ENCODE measurements around the gene DUSP5.
A peak's percentile ranks its signal among the peaks of the same experiment; 100 is the strongest.
"Not testable (repeated sequence)": the region's sequence is repeated elsewhere in the genome, so short reads cannot be mapped to it uniquely, and the experiment has no call there.

The DUSP5 gene

GRCh38 chr10:110529596-110530011 is 31.9 kb downstream of the DUSP5 start:
- Histone ChIP-seq H3K36me3 (ENCODE audit: control insufficient read depth, insufficient read depth, low read length) (no peaks in the 10 kb centered on the region), H3K9me3 (ENCODE audit: control insufficient read depth, insufficient read depth, low read length) (no peaks in the 10 kb centered on the region), H3K4me3 (ENCODE audit: low read depth, low read length) (peak overlapping the region; percentile 47), H3K27me3 (ENCODE audit: control insufficient read depth, insufficient read depth, low read length) (no peaks in the 10 kb centered on the region), H3K9ac (ENCODE audit: low read depth, low read length) (peak overlapping the region; percentile 29), H3K4me1 (ENCODE audit: control insufficient read depth, insufficient read depth, low read length) (peaks cover 9% of the 10 kb centered on the region)

GRCh38 chr10:110530131-110530831 is 32.6 kb downstream of the DUSP5 start:
- H3K9me3 ChIP-seq (ENCODE audit: control insufficient read depth, insufficient read depth, low read length): no peaks in the 10 kb centered on the region
- peaks cover 8% of the 10 kb centered on the region for H3K4me1 ChIP-seq (ENCODE audit: control insufficient read depth, insufficient read depth, low read length)
- peak overlapping the region; percentile 53 for H3K4me3 ChIP-seq (ENCODE audit: low read depth, low read length)
- no peaks in the 10 kb centered on the region for H3K27me3 ChIP-seq (ENCODE audit: control insufficient read depth, insufficient read depth, low read length)
- H3K36me3 ChIP-seq (ENCODE audit: control insufficient read depth, insufficient read depth, low read length): no peaks in the 10 kb centered on the region
- no peak overlapping the region for H3K9ac ChIP-seq (ENCODE audit: low read depth, low read length)

GRCh38 chr10:110531687-110532086 is 34.0 kb downstream of the DUSP5 start:
- Histone ChIP-seq H3K9ac (ENCODE audit: low read depth, low read length) (no peak overlapping the region), H3K4me3 (ENCODE audit: low read depth, low read length) (no peak overlapping the region), H3K4me1 (ENCODE audit: control insufficient read depth, insufficient read depth, low read length) (peaks cover 9% of the 10 kb centered on the region), H3K9me3 (ENCODE audit: control insufficient read depth, insufficient read depth, low read length) (no peaks in the 10 kb centered on the region), H3K27me3 (ENCODE audit: control insufficient read depth, insufficient read depth, low read length) (no peaks in the 10 kb centered on the region), H3K36me3 (ENCODE audit: control insufficient read depth, insufficient read depth, low read length) (no peaks in the 10 kb centered on the region)

- H3K27me3 ChIP-seq (ENCODE audit: control insufficient read depth, insufficient read depth, low read length); H3K4me1 ChIP-seq (ENCODE audit: control insufficient read depth, insufficient read depth, low read length); H3K4me3 ChIP-seq (ENCODE audit: low read depth, low read length); H3K9ac ChIP-seq (ENCODE audit: low read depth, low read length); H3K36me3 ChIP-seq (ENCODE audit: control insufficient read depth, insufficient read depth, low read length); H3K9me3 ChIP-seq (ENCODE audit: control insufficient read depth, insufficient read depth, low read length): not testable (repeated sequence)
Measured at GRCh38 chr10:110532628-110533027, 34.9 kb downstream of the DUSP5 start.

GRCh38 chr10:110533149-110533548 is 35.4 kb downstream of the DUSP5 start:
- H3K27me3 ChIP-seq (ENCODE audit: control insufficient read depth, insufficient read depth, low read length): no peaks in the 10 kb centered on the region
- no peak overlapping the region for H3K4me3 ChIP-seq (ENCODE audit: low read depth, low read length)
- peaks cover 9% of the 10 kb centered on the region for H3K4me1 ChIP-seq (ENCODE audit: control insufficient read depth, insufficient read depth, low read length)
- no peaks in the 10 kb centered on the region for H3K9me3 ChIP-seq (ENCODE audit: control insufficient read depth, insufficient read depth, low read length)
- H3K9ac ChIP-seq (ENCODE audit: low read depth, low read length): no peak overlapping the region
- H3K36me3 ChIP-seq (ENCODE audit: control insufficient read depth, insufficient read depth, low read length): no peaks in the 10 kb centered on the region

- Histone ChIP-seq H3K27me3 (ENCODE audit: control insufficient read depth, insufficient read depth, low read length) (no peaks in the 10 kb centered on the region), H3K9me3 (ENCODE audit: control insufficient read depth, insufficient read depth, low read length) (no peaks in the 10 kb centered on the region), H3K36me3 (ENCODE audit: control insufficient read depth, insufficient read depth, low read length) (no peaks in the 10 kb centered on the region), H3K4me1 (ENCODE audit: control insufficient read depth, insufficient read depth, low read length) (peaks cover 8% of the 10 kb centered on the region), H3K4me3 (ENCODE audit: low read depth, low read length) (no peak overlapping the region), H3K9ac (ENCODE audit: low read depth, low read length) (no peak overlapping the region)
Measured at GRCh38 chr10:110534571-110534970, 36.9 kb downstream of the DUSP5 start.

GRCh38 chr10:110535958-110536891 is 38.5 kb downstream of the DUSP5 start:
- no peaks in the 10 kb centered on the region for H3K27me3 ChIP-seq (ENCODE audit: control insufficient read depth, insufficient read depth, low read length)

GRCh38 chr10:110539091-110539490 is 41.4 kb downstream of the DUSP5 start:
- no peaks in the 10 kb centered on the region for H3K9me3 ChIP-seq (ENCODE audit: control insufficient read depth, insufficient read depth, low read length)
- H3K9ac ChIP-seq (ENCODE audit: low read depth, low read length): no peak overlapping the region
- H3K27me3 ChIP-seq (ENCODE audit: control insufficient read depth, insufficient read depth, low read length): no peaks in the 10 kb centered on the region
- H3K4me1 ChIP-seq (ENCODE audit: control insufficient read depth, insufficient read depth, low read length): peaks cover 3% of the 10 kb centered on the region
- no peak overlapping the region for H3K4me3 ChIP-seq (ENCODE audit: low read depth, low read length)
- H3K36me3 ChIP-seq (ENCODE audit: control insufficient read depth, insufficient read depth, low read length): no peaks in the 10 kb centered on the region

More at GRCh38 chr10:110535958-110536891, 38.5 kb downstream of the DUSP5 start:
- Histone ChIP-seq H3K4me1 (ENCODE audit: control insufficient read depth, insufficient read depth, low read length) (peaks cover 6% of the 10 kb centered on the region), H3K9ac (ENCODE audit: low read depth, low read length) (no peak overlapping the region), H3K4me3 (ENCODE audit: low read depth, low read length) (no peak overlapping the region), H3K36me3 (ENCODE audit: control insufficient read depth, insufficient read depth, low read length) (no peaks in the 10 kb centered on the region), H3K9me3 (ENCODE audit: control insufficient read depth, insufficient read depth, low read length) (no peaks in the 10 kb centered on the region)

- Histone ChIP-seq H3K9ac (ENCODE audit: low read depth, low read length) (no peak overlapping the region), H3K4me3 (ENCODE audit: low read depth, low read length) (no peak overlapping the region), H3K27me3 (ENCODE audit: control insufficient read depth, insufficient read depth, low read length) (no peaks in the 10 kb centered on the region), H3K36me3 (ENCODE audit: control insufficient read depth, insufficient read depth, low read length) (no peaks in the 10 kb centered on the region), H3K9me3 (ENCODE audit: control insufficient read depth, insufficient read depth, low read length) (no peaks in the 10 kb centered on the region), H3K4me1 (ENCODE audit: control insufficient read depth, insufficient read depth, low read length) (peaks cover 3% of the 10 kb centered on the region)
Measured at GRCh38 chr10:110540031-110540430, 42.3 kb downstream of the DUSP5 start.

- no peaks in the 10 kb centered on the region for H3K4me1 ChIP-seq (ENCODE audit: control insufficient read depth, insufficient read depth, low read length)
- no peaks in the 10 kb centered on the region for H3K9me3 ChIP-seq (ENCODE audit: control insufficient read depth, insufficient read depth, low read length)
Measured at GRCh38 chr10:110544958-110545537, 47.3 kb downstream of the DUSP5 start.

GRCh38 chr10:110546077-110546476 is 48.4 kb downstream of the DUSP5 start:
- Histone ChIP-seq H3K9me3 (ENCODE audit: control insufficient read depth, insufficient read depth, low read length) (no peaks in the 10 kb centered on the region), H3K4me1 (ENCODE audit: control insufficient read depth, insufficient read depth, low read length) (no peaks in the 10 kb centered on the region), H3K9ac (ENCODE audit: low read depth, low read length) (no peak overlapping the region), H3K36me3 (ENCODE audit: control insufficient read depth, insufficient read depth, low read length) (no peaks in the 10 kb centered on the region), H3K4me3 (ENCODE audit: low read depth, low read length) (no peak overlapping the region), H3K27me3 (ENCODE audit: control insufficient read depth, insufficient read depth, low read length) (no peaks in the 10 kb centered on the region)

More at GRCh38 chr10:110544958-110545537, 47.3 kb downstream of the DUSP5 start:
- Histone ChIP-seq H3K36me3 (ENCODE audit: control insufficient read depth, insufficient read depth, low read length) (no peaks in the 10 kb centered on the region), H3K9ac (ENCODE audit: low read depth, low read length) (no peak overlapping the region), H3K4me3 (ENCODE audit: low read depth, low read length) (no peak overlapping the region), H3K27me3 (ENCODE audit: control insufficient read depth, insufficient read depth, low read length) (no peaks in the 10 kb centered on the region)
